Measurements from ENCODE around the gene BTBD18.

- no peak for TF ChIP-seq POLR2A (IDR thresholded peaks at IDR 0.05; ENCODE audit: low read length)
- no peak for TF ChIP-seq GATA1 (IDR thresholded peaks at IDR 0.05; ENCODE audit: low read depth, low read length)
These were observed 1.3 kb upstream of the BTBD18 start for GRCh38 chr11:57752954-57753353.
